ENCODE data around the gene AGFG1. TPM values are rescaled to one million over a fixed set of nuclear protein-coding genes. Genes with fewer than 3 reads are reported as not detected.

The AGFG1 gene
- total RNA-seq, 1 experiment from 2014 or later, result 109 TPM

DNA sequence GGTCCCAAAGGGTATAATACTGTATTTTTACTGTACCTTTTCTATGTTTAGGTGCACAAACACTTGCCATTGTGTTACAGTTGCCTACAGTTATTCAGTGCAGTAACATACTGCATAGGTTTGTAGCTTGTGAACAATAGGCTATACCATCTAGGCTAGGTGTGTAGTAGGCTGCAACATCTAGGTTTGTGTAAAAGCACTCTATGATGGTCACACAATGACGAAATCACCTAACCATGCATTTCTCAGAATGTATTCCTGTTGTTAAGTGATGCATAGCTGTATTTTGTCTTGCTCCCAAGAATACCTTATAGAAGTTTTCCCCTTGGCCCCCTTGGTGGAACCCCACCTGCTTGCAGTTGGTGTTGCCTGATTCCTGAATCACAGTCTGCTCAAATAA, 29.3 kb upstream of the AGFG1 start:
- no peak overlapping the region for H2BK5ac ChIP-seq (ENCODE audit: insufficient read length, low read length)
- no CpG with 5 or more reads among the region's 1 CpG for WGBS (ENCODE audit: extremely low coverage, insufficient read length, low lambda C conversion rate)
- no peaks in the 10 kb centered on the region for H3K9me3 Mint-ChIP-seq
- no peaks in the 10 kb centered on the region for H3K27me3 ChIP-seq (ENCODE audit: insufficient read depth, low read length)
- H3K4me3 Mint-ChIP-seq, result no peak overlapping the region
- peaks cover 9 to 13% of the 10 kb centered on the region in 2 experiments; a peak in 3 of 4 replicates for H3K4me1 Mint-ChIP-seq
- no peak overlapping the region for H3K14ac ChIP-seq (ENCODE audit: insufficient read depth, low read length)
- DNase-seq, result no peak
- H2BK20ac ChIP-seq (ENCODE audit: low read depth, low read length, poor library complexity, severe bottlenecking), result no peak overlapping the region
- H3K79me1 ChIP-seq (ENCODE audit: insufficient read depth, low read depth, low read length, poor library complexity, severe bottlenecking), result no peaks in the 10 kb centered on the region
- H3K27ac ChIP-seq (ENCODE audit: insufficient read length, low read depth, low read length), result no peak overlapping the region
- H3K9ac ChIP-seq (ENCODE audit: extremely low read depth, insufficient read length, low read length), result no peak overlapping the region
- H2BK12ac ChIP-seq (ENCODE audit: insufficient read length, low read depth, low read length), result no peak overlapping the region
- no peak overlapping the region for H2AK5ac ChIP-seq (ENCODE audit: insufficient read length, low read length)
- no peak overlapping the region for H3K18ac ChIP-seq (ENCODE audit: insufficient read length, low read depth, low read length)
- H4K91ac ChIP-seq (ENCODE audit: insufficient read length, low read depth, low read length), result no peak overlapping the region
- no peak overlapping the region for H2AFZ ChIP-seq (ENCODE audit: low read length)
- no peak overlapping the region for H3T11ph ChIP-seq (ENCODE audit: low read length)
- no peak overlapping the region for H4K8ac ChIP-seq (replicated peaks; ENCODE audit: insufficient read length, low read depth, low read length)
- H4K5ac ChIP-seq (ENCODE audit: insufficient read length, low read depth, low read length), result no peak overlapping the region
- H3K27ac Mint-ChIP-seq, result no peak overlapping the region
- TF ChIP-seq, protein P1, sequence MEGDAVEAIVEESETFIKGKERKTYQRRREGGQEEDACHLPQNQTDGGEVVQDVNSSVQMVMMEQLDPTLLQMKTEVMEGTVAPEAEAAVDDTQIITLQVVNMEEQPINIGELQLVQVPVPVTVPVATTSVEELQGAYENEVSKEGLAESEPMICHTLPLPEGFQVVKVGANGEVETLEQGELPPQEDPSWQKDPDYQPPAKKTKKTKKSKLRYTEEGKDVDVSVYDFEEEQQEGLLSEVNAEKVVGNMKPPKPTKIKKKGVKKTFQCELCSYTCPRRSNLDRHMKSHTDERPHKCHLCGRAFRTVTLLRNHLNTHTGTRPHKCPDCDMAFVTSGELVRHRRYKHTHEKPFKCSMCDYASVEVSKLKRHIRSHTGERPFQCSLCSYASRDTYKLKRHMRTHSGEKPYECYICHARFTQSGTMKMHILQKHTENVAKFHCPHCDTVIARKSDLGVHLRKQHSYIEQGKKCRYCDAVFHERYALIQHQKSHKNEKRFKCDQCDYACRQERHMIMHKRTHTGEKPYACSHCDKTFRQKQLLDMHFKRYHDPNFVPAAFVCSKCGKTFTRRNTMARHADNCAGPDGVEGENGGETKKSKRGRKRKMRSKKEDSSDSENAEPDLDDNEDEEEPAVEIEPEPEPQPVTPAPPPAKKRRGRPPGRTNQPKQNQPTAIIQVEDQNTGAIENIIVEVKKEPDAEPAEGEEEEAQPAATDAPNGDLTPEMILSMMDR (conservative IDR thresholded peaks at IDR 0.05), result no peak
- H2BK15ac ChIP-seq (ENCODE audit: low read depth, low read length), result no peak overlapping the region
- H3K4ac ChIP-seq (ENCODE audit: low read depth, low read length), result no peak overlapping the region
- no peaks in the 10 kb centered on the region for H3K27me3 Mint-ChIP-seq (ENCODE audit: low read depth)
- no peak overlapping the region for H3K56ac ChIP-seq (ENCODE audit: insufficient read length, low read depth, low read length)
- H3K9me3 ChIP-seq (ENCODE audit: control insufficient read depth, low read depth, low read length), result no peaks in the 10 kb centered on the region
- no peaks in the 10 kb centered on the region for H4K20me1 ChIP-seq (ENCODE audit: control insufficient read depth, insufficient read depth, insufficient read length)
- no peak overlapping the region for H3K4me2 ChIP-seq (ENCODE audit: insufficient read depth, insufficient read length, low read length)
- H3K4me1 ChIP-seq (ENCODE audit: insufficient read depth, low read length), result peaks cover 4% of the 10 kb centered on the region; the same call in 1 of the 2 replicates
- no peak overlapping the region for H2BK120ac ChIP-seq (ENCODE audit: low read depth, low read length, poor library complexity, severe bottlenecking)
- H3K23me2 ChIP-seq (ENCODE audit: insufficient read length, low read depth, low read length, poor library complexity, severe bottlenecking), result no peaks in the 10 kb centered on the region
- no peaks in the 10 kb centered on the region for H3K79me2 ChIP-seq (ENCODE audit: insufficient read depth, low read length)
- H3K36me3 Mint-ChIP-seq (ENCODE audit: insufficient read depth in 1 of 3, low read depth in 3 of 3), result no peaks in the 10 kb centered on the region; a peak in 1 of 7 replicates
- H3K23ac ChIP-seq (ENCODE audit: insufficient read length, low read depth, low read length), result no peak overlapping the region

Measured in H9 (cell line).